K562 (cell line): ENCODE measurements around the gene KCNN4. TPM values are rescaled to one million over a fixed set of nuclear protein-coding genes. Genes with fewer than 3 reads are reported as not detected.

ENCODE experiments used
- ATF1 ChIP-seq, 2 experiments: fragments of 450-650 bp in 1 of 2; IDR thresholded peaks; 2 replicates each; pipeline ENCODE4 v1.6.1; 2016; ENCODE audit warnings: missing compliant biosample characterization in 1 of 2, missing genetic modification characterization in 1 of 2
- C11orf30 ChIP-seq: fragments of 450-650 bp; IDR thresholded peaks from 2 replicates; pipeline ENCODE4 v1.6.1; 2016; ENCODE audit warnings: low read depth, mild to moderate bottlenecking
- CC2D1A ChIP-seq: fragments of 450-650 bp; IDR thresholded peaks from 2 replicates; pipeline ENCODE4 v1.6.1; 2017; ENCODE audit warnings: mild to moderate bottlenecking
- CHCHD3 ChIP-seq: fragments of 250-450 bp; sonication (Bioruptor Pico); IDR thresholded peaks from 2 replicates; pipeline ENCODE4 v2.1.2; 2022; ENCODE audit warnings: mild to moderate bottlenecking
- EHMT2 ChIP-seq: fragments of 450-650 bp; IDR thresholded peaks from 2 replicates; pipeline ENCODE4 v1.6.1; 2018; ENCODE audit warnings: antibody characterized with exemption
- ETS2 ChIP-seq: IDR thresholded peaks from 2 replicates; pipeline ENCODE4 v1.6.1; 2016; ENCODE audit warnings: borderline replicate concordance, missing genetic modification characterization, mild to moderate bottlenecking, moderate library complexity, missing compliant biosample characterization; ENCODE audit not compliant: poor library complexity, severe bottlenecking
- ETV1 ChIP-seq: fragments of 450-650 bp; conservative IDR thresholded peaks from 2 replicates; pipeline ENCODE4 v1.6.1; 2016; ENCODE audit warnings: missing genetic modification characterization, control low read depth, low read depth, missing compliant biosample characterization
- ETV5 ChIP-seq: sonication (generic); formaldehyde crosslinking; IDR thresholded peaks from 2 replicates; pipeline ENCODE4 v1.4.0; 2020; ENCODE audit warnings: low read depth, mild to moderate bottlenecking, missing genetic modification reagents
- HMGN3 ChIP-seq: IDR thresholded peaks from 2 replicates; pipeline ENCODE4 v1.6.1; 2011; ENCODE audit warnings: borderline replicate concordance, low read depth, mild to moderate bottlenecking, mixed read lengths, low read length; ENCODE audit not compliant: insufficient read length; ENCODE audit errors: extremely low read depth
- LEF1 ChIP-seq: fragments of 450-650 bp; IDR thresholded peaks from 2 replicates; pipeline ENCODE4 v1.6.1; 2016; ENCODE audit warnings: mild to moderate bottlenecking
- MIER1 ChIP-seq: fragments of 450-650 bp; IDR thresholded peaks from 2 replicates; pipeline ENCODE4 v1.6.1; 2016; ENCODE audit warnings: antibody characterized with exemption, mild to moderate bottlenecking, low read depth
- MNT ChIP-seq, 2 experiments: fragments of 450-650 bp; conservative IDR thresholded peaks; 2 replicates each; pipeline ENCODE4 v1.6.1; 2017; ENCODE audit warnings: mild to moderate bottlenecking in 2 of 2, moderate library complexity in 2 of 2
- NR4A1 ChIP-seq, 2 experiments: fragments of 250-450 bp in 1 of 2; fragments of 450-650 bp in 1 of 2; sonication (Bioruptor Pico) in 1 of 2; IDR thresholded peaks; 2 replicates each; pipeline versions ENCODE4 v1.4.0 to v1.6.1; 2016 to 2020; ENCODE audit warnings: mild to moderate bottlenecking in 2 of 2, missing compliant biosample characterization in 1 of 2, missing genetic modification characterization in 1 of 2, moderate library complexity in 1 of 2
- RNF2 ChIP-seq: sonication (generic); IDR thresholded peaks from 2 replicates; pipeline ENCODE4 v1.6.1; 2016
- SAFB ChIP-seq: fragments of 200-400 bp; formaldehyde crosslinking; IDR thresholded peaks from 2 replicates; pipeline ENCODE4 v1.6.1; 2017; ENCODE audit warnings: low read depth, low read length, borderline replicate concordance
- TEAD1 ChIP-seq, 2 experiments: fragments of 450-650 bp in 1 of 2; sonication (generic) in 1 of 2; formaldehyde crosslinking; IDR thresholded peaks; 2 replicates each; pipeline versions ENCODE4 v1.4.0 to v1.8.0; 2020 to 2022; ENCODE audit warnings: mild to moderate bottlenecking in 2 of 2, missing genetic modification reagents in 1 of 2
- TRIM25 ChIP-seq: fragments of 450-650 bp; IDR thresholded peaks from 2 replicates; pipeline ENCODE4 v1.7.0; 2016; ENCODE audit warnings: borderline replicate concordance
- ZNF766 ChIP-seq: fragments of 200-800 bp; sonication (Bioruptor generic); conservative IDR thresholded peaks from 2 replicates; pipeline ENCODE4 v1.6.1; 2016; ENCODE audit warnings: missing genetic modification characterization, missing compliant biosample characterization
- ZNF79 ChIP-seq: fragments of 250-450 bp; sonication (Bioruptor Pico); IDR thresholded peaks from 2 replicates; pipeline ENCODE4 v1.4.0; 2020; ENCODE audit warnings: low read depth, mild to moderate bottlenecking, moderate library complexity
- polyA plus RNA-seq, 8 experiments: library from polyadenylated mRNA; depleted of rRNA in 4 of 8; stranded (reverse) in 5 of 8; unstranded in 3 of 8; fragments of >200 nt; fragmentation: Nextera tagmentation in 2 of 8; fragmentation: Illumina TruSeq in 1 of 8; extraction: Ambion mirVana in 2 of 8; extraction: Trizol in 1 of 8; gene quantifications; 2 replicates each; pipeline versions ENCODE4 v1.2.1 to v1.2.3, GENCODE V29; 2011 to 2014; ENCODE audit warnings: inconsistent platforms in 1 of 8, missing spikeins in 1 of 8
- total RNA-seq, 7 experiments: library from RNA; depleted of rRNA in 6 of 7; stranded (reverse); fragments of >200 nt in 6 of 7; fragmentation: Illumina TruSeq in 2 of 7; extraction: Trizol in 2 of 7; gene quantifications; 2 replicates each; pipeline versions ENCODE4 v1.2.1 to v1.2.3, GENCODE V29; 2011 to 2021; ENCODE audit warnings: low replicate concordance in 1 of 7
- TF ChIP-seq, protein P1 (sequence below): fragments of 450-650 bp; formaldehyde crosslinking; conservative IDR thresholded peaks from 2 replicates; pipeline ENCODE4 v1.4.0; 2022; ENCODE audit warnings: mild to moderate bottlenecking, missing genetic modification characterization
- TF ChIP-seq, protein P2 (sequence below): sonication (generic); formaldehyde crosslinking; IDR thresholded peaks from 2 replicates; pipeline ENCODE4 v1.8.0; 2022; ENCODE audit warnings: missing genetic modification reagents, mild to moderate bottlenecking, borderline replicate concordance

KCNN4 gene
- total and polyA plus RNA-seq, 9 of the 15 experiments (the other 6 are each of a cell fraction or from before 2014, with no cell fraction given): 0.53 to 37.7 (median 25.9) TPM

DNA sequence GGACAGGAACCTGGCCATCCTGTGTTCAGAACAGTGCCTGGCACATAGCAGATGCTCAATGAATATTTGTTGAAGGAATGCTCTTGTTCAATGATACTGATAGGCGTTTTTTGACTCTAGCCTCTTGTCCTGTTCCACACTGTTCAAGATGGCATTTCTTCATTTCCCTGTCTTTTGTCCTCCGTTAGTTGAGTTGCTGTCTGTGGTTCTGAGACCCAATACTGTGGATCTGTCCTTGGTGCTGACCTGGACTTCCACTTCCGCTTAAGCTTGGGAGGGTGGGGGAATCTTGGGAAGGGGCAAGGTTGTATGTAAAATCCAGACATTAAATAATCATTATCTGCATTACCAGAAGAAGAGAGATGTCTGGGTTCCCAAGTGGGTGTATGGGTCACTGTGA is 8.3 kb upstream of the KCNN4 start (continued):
- peak; percentile 96 for TF ChIP-seq ZNF766 (CRISPR knock-in tag)
- TF ChIP-seq, protein P1, sequence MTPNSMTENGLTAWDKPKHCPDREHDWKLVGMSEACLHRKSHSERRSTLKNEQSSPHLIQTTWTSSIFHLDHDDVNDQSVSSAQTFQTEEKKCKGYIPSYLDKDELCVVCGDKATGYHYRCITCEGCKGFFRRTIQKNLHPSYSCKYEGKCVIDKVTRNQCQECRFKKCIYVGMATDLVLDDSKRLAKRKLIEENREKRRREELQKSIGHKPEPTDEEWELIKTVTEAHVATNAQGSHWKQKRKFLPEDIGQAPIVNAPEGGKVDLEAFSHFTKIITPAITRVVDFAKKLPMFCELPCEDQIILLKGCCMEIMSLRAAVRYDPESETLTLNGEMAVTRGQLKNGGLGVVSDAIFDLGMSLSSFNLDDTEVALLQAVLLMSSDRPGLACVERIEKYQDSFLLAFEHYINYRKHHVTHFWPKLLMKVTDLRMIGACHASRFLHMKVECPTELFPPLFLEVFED (CRISPR knock-in tag): no peak
- TF ChIP-seq CC2D1A: no peak
- no peak for TF ChIP-seq ZNF79 (CRISPR knock-in tag)
- TF ChIP-seq TRIM25: no peak
- TF ChIP-seq TEAD1 (CRISPR knock-in tag; IDR thresholded peaks at IDR 0.05): peak in 1 of 2 experiments; percentile 48; a peak in 1 of 4 replicates
- TF ChIP-seq, protein P2, sequence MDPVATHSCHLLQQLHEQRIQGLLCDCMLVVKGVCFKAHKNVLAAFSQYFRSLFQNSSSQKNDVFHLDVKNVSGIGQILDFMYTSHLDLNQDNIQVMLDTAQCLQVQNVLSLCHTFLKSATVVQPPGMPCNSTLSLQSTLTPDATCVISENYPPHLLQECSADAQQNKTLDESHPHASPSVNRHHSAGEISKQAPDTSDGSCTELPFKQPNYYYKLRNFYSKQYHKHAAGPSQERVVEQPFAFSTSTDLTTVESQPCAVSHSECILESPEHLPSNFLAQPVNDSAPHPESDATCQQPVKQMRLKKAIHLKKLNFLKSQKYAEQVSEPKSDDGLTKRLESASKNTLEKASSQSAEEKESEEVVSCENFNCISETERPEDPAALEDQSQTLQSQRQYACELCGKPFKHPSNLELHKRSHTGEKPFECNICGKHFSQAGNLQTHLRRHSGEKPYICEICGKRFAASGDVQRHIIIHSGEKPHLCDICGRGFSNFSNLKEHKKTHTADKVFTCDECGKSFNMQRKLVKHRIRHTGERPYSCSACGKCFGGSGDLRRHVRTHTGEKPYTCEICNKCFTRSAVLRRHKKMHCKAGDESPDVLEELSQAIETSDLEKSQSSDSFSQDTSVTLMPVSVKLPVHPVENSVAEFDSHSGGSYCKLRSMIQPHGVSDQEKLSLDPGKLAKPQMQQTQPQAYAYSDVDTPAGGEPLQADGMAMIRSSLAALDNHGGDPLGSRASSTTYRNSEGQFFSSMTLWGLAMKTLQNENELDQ (CRISPR knock-in tag): no peak
- peak; percentile 82 for TF ChIP-seq ETV1 (tag)
- no peak for TF ChIP-seq HMGN3
- TF ChIP-seq EHMT2: peak; percentile 100
- TF ChIP-seq MIER1: peak; percentile 99
- no peak for TF ChIP-seq ETS2 (tag)
- no peak for TF ChIP-seq ATF1 (CRISPR knock-in tag; IDR thresholded peaks at IDR 0.05)
- no peak for TF ChIP-seq ATF1 (tag; IDR thresholded peaks at IDR 0.05)
- TF ChIP-seq LEF1: no peak
- no peak for TF ChIP-seq CHCHD3 (CRISPR knock-in tag)
- TF ChIP-seq ETV5 (CRISPR knock-in tag): peak; percentile 87; the same call in 1 of the 2 replicates
- no peak for TF ChIP-seq NR4A1 (CRISPR knock-in tag; IDR thresholded peaks at IDR 0.05)
- TF ChIP-seq NR4A1 (tag; IDR thresholded peaks at IDR 0.05): no peak
- TF ChIP-seq MNT (conservative IDR thresholded peaks at IDR 0.05): peak in 1 of 2 experiments; percentile 52; a peak in 1 of 4 replicates
- TF ChIP-seq C11orf30: no peak
- TF ChIP-seq RNF2: no peak
- no peak for TF ChIP-seq SAFB
